Activated naive CD4-positive, alpha-beta T cell treated with anti-CD3 and anti-CD28 coated beads, Interleukin-2, amount 10 ng/mL, durations not matched to agents 5 hours and 36 hours (primary cell): ENCODE measurements around the gene PDZD4. TPM values are rescaled to one million over a fixed set of nuclear protein-coding genes. Genes with fewer than 3 reads are reported as not detected.

Experiments
- total RNA-seq, 2 experiments: library from RNA; stranded (reverse); gene quantifications; one replicate each; pipeline ENCODE4 v1.2.3, GENCODE V29; 2021

The PDZD4 gene
- 1 to 10 TPM; 1.1 to 1.5 TPM for total RNA-seq

GRCh38 chrX:153829799-153830639 lies at the start of gene PDZD4:
Gene PDZD4 (minus strand): TSS chrX:153830544. CDS start chrX:153830298, 246 bp downstream.

GRCh38 chrX:153794018-153794896 lies 36.1 kb downstream of the PDZD4 start, which contains the start of the genes IDH3G and SSR4:
Gene IDH3G (minus strand): TSS chrX:153794375. CDS start chrX:153794326, 49 bp downstream.
Gene SSR4 (plus strand): TSS chrX:153794668. CDS start chrX:153794688, 20 bp downstream.

GRCh38 chrX:153780678-153781427 lies 49.5 kb downstream of the PDZD4 start, which contains the start of gene SRPK3:
Gene SRPK3 (plus strand): TSS chrX:153781041. CDS start chrX:153781087, 46 bp downstream.

GRCh38 chrX:153763989-153764755 lies 66.2 kb downstream of the PDZD4 start, which contains the start of gene PLXNB3:
Gene PLXNB3 (plus strand): TSS chrX:153764249. CDS start chrX:153765536, 1,287 bp downstream.

Other genes with a start within 250 kb of the PDZD4 start
- 10 to 100 TPM; 22.9 to 23.6 TPM for gene CCNQ, start 231.4 kb downstream of the PDZD4 start, total RNA-seq
- gene DUSP9, start 183.3 kb downstream of the PDZD4 start, total RNA-seq: not detected
- under 1 TPM; 0.43 to 0.87 TPM for gene PNCK, start 156.7 kb downstream of the PDZD4 start, total RNA-seq
- 1 to 10 TPM; 1.4 to 1.5 TPM for gene SLC6A8, start 142.6 kb downstream of the PDZD4 start, total RNA-seq
- 100 to 1,000 TPM; 139 TPM for gene BCAP31, start 106.2 kb downstream of the PDZD4 start, total RNA-seq
- 10 to 100 TPM; 13.2 to 13.8 TPM for gene ABCD1, start 105.7 kb downstream of the PDZD4 start, total RNA-seq
- gene PLXNB3, start 66.3 kb downstream of the PDZD4 start, total RNA-seq: under 1 TPM; 0.05 to 0.55 TPM
- not detected for gene SRPK3, start 49.5 kb downstream of the PDZD4 start, total RNA-seq
- gene IDH3G, start 36.2 kb downstream of the PDZD4 start, total RNA-seq: 10 to 100 TPM; 61.1 to 63.0 TPM
- gene SSR4, start 35.9 kb downstream of the PDZD4 start, total RNA-seq: 100 to 1,000 TPM; 227 to 246 TPM
- 1 to 10 TPM in 1 of 2 experiments, under 1 TPM in 1; 0.55 to 2.4 TPM for gene L1CAM, start 55.6 kb upstream of the PDZD4 start, total RNA-seq
- not detected for gene AVPR2, start 74.1 kb upstream of the PDZD4 start, total RNA-seq
- gene ARHGAP4, start 95.7 kb upstream of the PDZD4 start, total RNA-seq: 100 to 1,000 TPM; 343 to 353 TPM
- gene NAA10, start 104.5 kb upstream of the PDZD4 start, total RNA-seq: 10 to 100 TPM; 70.8 to 79.0 TPM
- 10 to 100 TPM; 27.1 to 28.6 TPM for gene RENBP, start 114.1 kb upstream of the PDZD4 start, total RNA-seq
- gene HCFC1, start 141.3 kb upstream of the PDZD4 start, total RNA-seq: 10 to 100 TPM; 85.2 to 94.5 TPM
- 10 to 100 TPM; 10.5 to 10.7 TPM for gene TMEM187, start 142.2 kb upstream of the PDZD4 start, total RNA-seq
- 10 to 100 TPM; 97.9 to 99.2 TPM for gene IRAK1, start 189.4 kb upstream of the PDZD4 start, total RNA-seq